LHCN-M2 (cell line): ENCODE measurements around the gene EME1. TPM values are rescaled to one million over a fixed set of nuclear protein-coding genes. Genes with fewer than 3 reads are reported as not detected.

Experiments used
- DNase-seq: peaks from one replicate; pipeline ENCODE4 v3.0.0-alpha.2; 2012; ENCODE audit warnings: low read depth
- total RNA-seq: library from RNA; depleted of rRNA; stranded (reverse); fragments of >200 nt; gene quantifications from 2 replicates; pipeline ENCODE4 v1.2.3, GENCODE V29; 2014

EME1 gene
- total RNA-seq, 1 experiment from 2014 or later = 13.9 TPM

DNA sequence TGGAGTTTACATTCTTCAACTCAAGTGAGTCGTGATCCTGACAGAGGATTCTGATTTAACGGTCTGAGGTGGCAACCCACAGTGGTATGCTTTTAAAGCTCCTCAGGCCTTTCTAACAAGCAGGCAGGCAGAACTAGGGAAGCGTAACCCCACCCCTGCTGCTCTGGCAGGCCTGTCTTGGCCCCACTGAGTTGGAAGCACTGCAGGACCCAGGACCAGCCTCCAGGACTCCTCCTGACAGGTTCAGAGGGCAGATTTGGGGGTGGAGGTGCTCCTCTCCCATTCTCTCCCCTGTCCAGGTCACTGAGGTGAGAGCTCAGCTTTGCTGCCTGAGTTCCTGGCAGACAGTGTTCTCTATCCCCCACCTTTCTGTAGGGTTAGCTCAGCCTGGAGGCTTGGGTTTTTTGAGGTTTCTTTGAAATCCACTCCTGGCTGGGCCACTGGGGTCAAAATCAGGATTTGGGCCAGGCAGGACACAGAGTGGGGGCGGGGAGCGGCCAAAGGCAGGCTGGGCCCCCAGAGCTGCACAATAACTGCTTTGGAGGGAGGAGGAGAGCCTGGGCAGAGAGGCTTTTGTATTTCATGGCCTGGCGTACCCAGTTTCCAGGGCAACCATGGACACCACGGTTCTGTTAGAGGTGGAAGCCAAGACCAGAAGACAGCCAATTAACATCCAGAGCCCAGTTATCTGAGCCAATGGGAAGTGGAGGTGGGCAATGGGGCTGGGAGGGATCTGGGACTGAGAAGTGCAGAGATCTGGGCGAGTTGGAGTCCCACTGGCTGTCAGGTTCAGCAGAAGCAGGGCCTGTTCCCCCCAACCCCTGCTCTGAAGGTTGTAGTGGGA, 9.6 kb upstream of the EME1 start:
- DNase-seq = peak; percentile 27

DNA sequence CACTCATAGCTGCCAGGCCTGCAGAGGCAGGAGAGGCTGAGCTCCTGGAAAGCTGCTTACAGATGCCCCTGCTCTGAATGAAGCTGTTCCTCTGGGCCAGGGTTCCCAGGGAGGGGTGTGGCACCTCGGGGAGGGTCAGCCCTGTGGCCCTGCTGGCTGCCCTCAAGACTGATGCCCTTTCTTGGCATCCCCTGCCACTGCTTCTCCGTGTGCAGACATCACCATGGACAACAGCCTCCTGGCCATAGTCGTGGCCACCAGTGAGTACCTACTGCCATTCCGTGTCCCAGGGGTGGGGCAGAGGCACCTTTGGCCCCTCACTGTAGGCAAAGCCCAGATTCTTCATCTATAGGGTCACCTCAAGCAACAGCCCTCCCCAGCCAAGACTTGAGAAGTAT, 9.0 kb upstream of the EME1 start:
- no peak for DNase-seq

DNA sequence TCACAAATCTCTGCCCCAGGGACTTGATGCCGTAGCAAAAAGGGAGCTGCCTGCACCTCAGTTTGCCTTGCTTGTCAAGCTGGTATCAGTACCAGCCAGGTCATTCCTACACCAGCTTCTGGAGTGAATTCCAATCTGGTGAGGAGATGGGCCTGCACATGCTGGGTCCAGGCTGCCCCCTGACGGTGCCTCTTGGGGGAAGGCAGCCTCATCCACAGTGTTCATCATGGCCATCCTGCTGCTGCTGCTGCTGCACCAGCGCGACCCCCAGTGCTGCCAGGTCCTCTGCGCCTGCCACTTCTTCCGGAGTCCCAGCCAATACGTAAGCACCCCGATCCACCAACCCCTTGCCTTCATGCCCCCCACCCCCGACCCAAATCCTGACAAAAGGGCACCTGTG, 8.3 kb upstream of the EME1 start:
- no peak for DNase-seq

DNA sequence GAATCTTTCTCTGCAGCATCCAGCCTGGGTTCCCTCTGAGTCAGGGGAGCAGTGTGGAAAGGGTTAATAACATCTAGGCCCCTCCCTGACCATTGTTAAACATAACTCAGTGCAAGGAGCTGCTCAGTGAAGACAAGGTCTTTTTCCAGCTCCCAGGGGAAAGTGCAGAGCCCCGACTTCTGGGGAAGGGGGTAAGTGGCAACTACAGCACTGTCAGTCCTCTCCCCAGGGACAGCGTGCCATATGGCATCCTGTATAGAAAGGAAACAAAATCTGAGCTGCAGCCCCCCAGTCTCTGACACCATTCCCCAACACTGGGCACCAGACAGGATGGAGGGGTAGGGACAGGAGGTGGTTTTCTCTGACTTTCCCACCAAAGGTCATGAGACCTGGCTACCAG, 7.9 kb upstream of the EME1 start:
- DNase-seq = no peak

DNA sequence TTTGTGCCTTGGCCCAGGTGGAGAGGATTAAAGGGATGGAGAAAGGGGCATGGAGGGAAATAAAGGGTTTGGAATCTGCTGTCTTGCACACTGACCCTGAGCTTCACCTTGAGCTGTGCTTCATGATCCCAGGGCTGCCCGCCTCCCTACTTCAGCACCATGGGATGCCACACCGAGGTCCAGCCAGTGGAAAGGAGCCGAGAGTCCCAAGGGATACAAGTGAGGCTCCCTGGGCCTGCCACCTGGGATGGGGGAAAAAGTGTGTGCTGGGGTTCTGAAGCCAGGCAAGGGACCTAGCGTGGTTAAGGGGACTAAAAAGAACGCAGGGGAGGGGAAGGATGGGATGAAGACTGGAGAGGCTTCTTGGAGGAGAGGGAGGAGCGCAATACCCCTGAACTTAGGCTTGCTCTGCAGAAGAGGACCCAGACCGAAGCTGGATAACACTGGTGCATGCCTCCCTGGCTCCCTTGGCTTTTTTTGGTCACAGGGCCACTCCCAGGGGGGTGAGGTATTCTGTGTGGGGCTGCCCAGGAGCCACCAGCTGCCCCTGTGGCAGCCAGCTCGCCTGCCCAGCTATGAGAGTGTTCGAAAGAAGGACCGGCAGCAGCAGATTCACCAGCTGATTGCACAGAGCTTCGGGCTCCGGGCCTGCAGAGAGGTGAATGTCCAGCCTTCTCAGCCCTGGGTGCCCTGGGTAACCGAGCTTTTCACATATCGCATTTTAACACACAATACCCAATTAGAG, 7.2 kb upstream of the EME1 start:
- DNase-seq = no peak

DNA sequence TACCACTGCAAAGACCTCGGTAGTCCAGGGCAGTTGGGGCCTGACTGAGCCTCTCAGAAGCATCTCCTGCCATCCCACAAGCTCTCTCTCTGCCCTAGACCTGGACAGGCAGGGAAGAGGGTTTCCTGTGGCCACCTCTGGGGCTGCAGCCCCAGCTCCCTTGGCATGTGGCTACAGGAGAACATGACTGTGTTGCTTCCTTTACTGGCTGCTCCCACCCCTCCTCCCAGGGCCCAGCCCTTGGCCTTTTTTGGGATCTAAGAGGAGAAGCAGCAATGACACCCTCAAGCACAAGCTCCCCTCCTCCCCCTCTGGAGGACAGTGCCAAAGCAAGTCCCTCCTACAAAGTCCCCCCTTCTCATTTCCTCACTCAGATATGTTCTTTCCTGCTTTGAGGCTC, 5.6 kb upstream of the EME1 start:
- DNase-seq = no peak

DNA sequence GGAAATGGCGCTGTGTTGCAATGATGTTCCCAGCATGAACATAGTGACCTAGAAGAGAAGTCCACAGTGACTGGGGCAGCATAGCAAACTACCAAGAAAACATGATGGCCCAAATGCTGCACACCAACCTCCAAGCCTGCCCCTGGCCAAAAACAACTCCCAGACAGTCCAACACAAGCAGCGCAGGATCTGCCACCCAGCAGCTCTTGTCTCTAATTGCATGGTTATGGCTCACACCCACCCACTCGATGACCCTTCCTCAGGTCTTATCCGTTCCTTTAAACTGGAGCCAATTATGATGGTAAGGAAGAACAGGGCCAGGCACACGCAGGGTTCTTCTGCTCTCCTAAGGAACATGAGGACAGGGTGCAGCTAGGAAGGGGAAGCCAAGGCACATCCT, 3.0 kb upstream of the EME1 start:
- DNase-seq = no peak

DNA sequence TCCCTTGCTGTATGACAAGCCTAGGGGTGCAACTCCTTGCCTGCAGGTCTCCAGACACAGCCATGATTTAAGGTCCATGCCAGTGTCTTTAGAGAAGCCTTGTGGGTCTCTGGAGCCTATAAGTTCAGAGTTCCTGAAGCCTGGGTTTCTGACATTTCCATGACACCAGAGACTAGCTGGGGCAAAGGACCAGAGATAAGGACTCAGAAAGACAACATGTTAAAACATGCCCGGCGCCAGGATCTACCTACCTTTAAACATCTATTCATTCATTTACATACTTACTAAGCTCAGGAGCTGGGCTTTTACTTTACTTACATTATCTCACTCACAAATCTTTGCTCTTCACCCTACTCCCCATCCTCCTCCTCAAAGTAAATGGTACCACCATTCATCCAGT, 1.5 kb upstream of the EME1 start:
- no peak for DNase-seq

DNA sequence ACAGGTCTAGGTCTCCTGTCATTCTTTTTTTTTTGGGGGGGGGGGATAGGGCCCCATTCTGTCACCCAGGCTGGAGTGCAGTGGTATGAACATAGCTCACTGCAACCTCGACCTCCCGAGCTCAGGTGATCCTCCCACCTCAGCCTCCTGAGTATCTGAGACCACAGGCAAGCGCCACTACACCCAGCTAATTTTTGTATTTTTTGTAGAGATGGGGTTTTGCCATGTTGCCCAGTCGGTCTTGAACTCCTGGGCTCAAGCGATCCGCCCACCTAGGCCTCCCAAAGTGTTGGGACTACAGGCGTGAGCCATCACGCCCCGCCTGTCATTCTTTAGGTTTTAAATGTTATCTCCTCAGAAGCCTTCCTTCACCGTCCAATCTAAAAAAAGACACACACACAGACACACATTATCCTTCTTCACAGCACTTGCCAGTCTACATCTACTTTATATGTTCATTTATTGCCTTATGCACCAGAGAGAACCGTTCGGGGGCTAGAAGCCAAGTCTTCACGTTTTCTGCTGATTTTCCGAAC, 739 bp upstream of the EME1 start:
- DNase-seq = no peak

DNA sequence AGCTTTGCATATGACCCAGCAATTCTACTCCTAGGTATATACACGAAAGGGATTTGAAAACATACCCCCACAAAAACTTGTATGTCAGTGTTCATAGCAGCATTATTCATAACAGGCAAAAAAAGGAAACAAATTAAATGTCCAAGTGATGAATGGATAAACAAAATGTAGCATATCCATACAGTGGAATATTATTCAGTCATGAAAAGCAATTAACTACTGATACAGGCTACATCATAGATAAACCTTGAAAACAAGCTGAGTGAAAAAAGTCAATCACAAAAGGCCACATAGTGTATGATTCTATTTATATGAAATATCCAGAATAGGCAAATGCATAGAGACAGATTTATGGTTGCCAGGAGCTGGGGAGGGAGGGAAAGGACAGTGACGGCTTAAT, 676 bp downstream of the EME1 start:
- no peak for DNase-seq

DNA sequence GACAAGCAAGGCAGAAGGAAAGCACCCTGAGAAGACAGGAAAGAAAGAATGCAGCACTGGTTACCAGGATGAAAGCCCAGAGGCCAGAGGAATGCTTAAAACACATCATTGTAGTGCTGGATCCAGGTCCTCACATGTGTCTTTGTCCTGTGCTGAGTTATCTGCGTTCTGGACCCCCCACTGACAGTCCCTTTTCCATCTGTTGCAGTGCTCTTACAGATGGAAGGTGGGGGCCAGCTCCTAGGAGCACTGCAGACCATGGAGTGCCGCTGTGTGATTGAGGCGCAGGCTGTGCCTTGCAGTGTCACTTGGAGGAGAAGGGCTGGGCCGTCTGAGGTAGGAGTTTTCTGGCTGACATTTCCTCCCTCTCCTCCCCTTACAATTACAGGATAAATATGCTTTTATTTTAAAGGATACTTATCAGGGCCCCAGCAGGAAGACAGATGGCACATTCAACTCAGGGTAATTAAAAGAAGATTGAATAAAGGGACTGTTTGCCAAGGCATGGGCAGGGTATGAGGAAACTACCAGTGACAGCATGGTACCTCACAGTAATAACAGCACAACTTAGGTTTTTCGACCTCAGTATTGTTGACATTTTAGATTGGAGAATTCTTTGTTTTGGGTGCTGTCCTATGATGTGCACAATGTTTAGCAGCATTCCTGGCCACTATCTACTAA, 3.0 kb downstream of the EME1 start:
- no peak for DNase-seq

DNA sequence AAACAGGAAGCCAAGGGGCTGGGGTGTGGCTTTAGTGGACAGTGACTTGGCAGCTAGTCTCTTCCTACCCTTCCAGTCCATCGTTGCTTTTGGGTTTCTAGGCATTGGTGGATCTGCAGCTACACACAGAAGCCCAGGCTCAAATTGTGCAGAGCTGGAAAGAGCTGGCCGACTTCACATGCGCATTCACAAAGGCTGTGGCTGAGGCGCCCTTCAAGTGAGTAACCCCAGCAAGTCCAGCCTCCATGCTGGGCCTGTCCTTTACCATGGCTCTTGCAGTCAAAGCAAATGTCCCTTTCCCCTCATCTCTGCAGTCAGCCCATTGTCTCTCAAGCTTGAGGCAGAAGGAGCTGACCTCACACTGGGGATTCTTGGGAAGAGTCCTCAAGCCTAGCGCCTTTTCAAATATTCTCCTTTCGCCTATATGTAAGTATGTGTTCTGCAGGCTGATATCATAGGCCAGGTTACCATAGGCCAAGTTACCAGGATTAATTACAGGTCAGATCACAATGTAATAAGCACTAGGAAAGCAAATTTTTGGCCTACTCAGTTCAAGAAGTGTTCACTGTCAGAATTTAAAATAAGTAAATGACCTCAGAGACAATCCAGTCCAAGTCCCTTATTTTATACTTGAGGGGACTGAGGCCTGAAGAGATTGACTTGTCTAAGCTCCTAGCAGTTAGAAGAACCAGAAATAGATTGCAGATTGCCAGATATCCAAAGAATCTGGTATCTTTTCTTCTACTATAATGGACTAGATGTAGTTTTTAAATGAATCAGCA, 6.5 kb downstream of the EME1 start:
- no peak for DNase-seq

DNA sequence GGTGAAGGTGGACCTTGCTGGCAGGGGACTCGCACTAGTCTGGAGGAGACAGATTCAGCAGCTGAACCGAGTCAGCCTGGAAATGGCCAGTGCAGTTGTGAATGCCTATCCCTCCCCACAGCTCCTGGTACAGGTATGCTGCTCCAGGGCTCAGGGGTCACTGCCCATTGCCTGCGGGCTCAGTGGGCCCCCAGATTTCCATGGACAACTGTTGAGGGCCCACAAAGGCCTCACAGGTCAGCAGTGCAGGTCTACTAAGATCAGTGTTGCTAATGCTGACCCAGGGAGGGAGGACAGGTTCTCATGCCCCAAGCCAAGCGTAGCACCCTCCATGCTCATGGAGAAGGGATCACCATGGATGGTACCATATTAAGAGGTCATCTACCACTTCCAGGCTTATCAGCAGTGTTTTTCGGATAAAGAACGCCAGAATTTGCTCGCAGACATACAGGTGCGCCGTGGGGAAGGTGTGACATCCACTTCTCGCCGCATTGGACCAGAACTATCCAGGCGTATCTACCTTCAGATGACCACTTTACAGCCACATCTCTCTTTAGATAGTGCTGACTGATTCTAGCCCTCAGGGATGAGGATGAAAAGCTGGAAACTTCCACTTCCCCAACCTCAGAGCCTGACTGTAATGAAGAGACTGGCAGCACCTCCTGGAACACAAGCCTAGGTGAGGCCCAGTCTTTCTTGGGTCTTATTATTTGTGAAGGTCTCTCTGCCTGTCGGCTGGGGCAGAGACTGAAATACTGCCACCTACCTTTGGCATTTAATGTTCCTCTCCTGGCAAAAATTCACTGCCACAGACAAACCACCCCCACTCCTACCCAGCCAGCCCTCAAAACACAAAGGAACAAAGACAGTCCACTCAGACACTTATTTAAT, 7.6 kb downstream of the EME1 start:
- DNase-seq = no peak

DNA sequence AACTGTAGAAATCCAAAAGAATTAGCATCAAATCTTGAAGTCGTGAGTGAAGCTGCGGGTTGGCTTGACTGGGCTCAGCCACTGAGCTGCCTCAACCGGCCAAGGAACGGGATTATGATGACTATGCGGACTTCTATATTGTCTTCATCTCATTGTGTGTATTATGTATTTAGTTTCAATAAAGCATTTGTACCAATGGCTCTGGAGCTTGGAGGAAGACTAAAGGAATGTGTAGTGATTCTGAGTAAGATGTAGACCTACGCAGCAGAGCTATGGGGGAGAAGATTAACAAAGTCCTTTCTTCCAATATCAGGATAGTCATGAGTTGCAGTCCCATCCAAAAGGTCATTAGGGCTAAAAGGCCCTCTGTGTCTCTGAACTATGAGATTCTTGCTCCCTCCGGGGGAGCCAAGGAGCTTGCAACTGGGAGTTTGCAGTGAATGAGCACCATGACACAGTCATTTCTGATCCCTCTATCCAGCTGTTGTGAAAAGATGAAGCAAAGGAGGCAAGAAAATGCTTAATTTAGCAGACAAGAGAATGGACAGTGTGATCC, 8.3 kb downstream of the EME1 start:
- DNase-seq = no peak

DNA sequence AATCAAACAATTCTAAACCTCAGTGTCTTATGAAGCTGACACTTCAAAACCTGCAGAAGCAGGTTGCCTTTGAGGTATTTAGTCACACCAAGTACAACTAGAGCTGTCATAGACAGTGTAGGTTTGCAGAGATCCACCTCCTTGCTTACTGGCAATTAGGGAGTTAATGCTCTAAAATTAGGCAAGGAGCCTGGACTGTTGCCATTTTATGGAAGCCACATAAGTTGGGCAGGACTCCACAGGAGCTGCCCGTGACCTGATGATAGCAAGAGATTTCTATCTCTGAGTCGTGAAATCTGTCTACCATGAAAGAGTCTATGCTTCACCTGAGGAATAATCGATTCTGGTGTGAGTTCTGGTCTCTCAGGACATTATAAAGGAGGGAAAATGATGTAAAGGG, 8.9 kb downstream of the EME1 start:
- DNase-seq = no peak

DNA sequence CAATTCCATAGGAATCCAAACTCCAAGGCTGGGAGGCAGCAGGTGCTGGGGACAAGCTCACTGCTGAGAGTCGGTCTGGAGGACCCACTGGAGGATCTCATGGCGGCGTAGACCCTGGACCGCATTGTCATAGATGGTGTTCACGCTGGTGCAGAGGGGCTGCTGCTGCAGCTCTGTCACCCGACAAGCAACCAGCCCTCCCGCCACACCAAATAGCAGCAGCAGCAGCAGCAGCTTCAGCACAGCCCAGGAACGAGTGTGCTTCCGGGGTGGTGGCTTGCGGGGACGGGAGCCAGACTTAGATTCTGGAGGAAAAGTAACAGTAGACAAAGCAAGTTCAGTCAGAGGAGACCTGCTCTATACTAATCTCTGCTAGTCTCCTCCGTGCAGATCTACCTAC, 9.9 kb downstream of the EME1 start:
- DNase-seq = no peak

DNA sequence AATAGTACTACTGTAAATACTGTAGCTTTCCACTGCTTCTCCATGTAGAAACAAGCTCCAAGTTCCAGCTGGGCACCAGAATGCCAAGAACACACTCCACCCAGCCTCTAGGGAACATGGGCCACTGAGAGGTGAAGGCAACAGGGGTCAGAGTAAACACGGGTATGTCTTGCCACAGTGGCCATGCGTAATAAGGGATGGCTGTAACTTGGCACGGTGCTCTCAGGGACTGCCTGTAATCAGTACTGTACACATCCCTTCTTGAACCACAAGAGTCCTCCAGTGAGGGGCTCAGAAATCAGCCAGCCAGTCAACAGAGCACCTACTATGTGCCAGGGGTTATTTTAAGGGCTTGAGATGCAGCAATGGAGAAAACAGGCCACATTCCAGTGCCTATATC, 13.5 kb downstream of the EME1 start:
- no peak for DNase-seq

DNA sequence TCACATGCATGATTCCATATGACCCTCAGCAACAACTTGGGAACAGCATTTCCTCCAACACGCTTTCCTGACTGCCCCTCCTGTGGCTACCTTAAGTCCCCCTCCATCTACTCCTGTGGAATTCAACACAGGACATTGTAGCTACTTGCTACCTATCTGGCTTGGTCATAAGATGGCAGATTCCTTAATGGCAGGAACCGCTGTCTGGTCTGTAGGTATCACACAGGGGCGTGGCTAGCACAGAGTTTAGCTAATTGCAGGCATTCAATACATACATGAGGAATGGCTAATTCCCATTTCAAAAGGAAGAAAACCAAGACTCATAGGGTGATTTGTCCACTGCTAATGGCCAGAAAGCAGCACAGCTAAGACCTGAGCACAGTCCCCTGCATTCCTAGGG, 15.7 kb downstream of the EME1 start:
- no peak for DNase-seq

DNA sequence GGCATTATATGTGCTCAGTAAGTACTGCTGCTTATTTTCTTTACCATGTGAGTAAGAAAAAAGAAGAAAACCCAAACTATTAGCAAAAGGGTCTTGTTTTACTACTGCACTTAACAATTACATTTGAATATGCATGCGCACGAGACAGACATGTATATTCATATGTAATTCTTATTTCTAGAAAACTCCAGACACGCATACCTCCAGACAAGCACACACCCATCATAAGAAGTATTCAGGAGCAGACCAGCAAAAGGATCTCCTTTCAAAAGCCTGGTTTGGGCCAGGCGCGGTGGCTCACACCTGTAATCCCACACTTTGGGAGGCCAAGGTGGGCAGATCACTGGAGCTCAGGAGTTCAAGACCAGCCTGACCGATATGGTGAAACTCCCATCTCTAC, 16.5 kb downstream of the EME1 start:
- no peak for DNase-seq

DNA sequence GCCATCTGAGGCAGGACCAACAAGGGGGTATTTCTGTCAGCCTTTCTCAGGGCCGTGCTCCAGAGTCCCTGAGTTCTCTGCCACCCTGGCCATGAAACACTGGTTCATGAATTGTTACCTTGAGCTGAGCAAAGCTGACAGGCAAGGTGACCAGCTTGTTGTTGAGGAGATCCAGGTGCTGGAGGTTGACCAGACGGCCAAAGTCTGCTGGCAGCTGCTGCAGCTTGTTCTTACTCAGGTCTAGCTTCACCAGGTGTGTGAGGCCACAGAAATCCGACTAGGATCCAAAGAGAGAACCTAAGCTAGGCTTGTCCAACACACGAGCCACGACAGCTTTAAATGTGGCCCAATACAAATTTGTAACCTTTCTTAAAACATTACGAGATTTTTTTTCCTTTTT, 19.6 kb downstream of the EME1 start:
- DNase-seq = no peak
